Naive thymus-derived CD4-positive, alpha-beta T cell (primary cell): Measurements from ENCODE around the gene CMIP. TPM values are rescaled to one million over a fixed set of nuclear protein-coding genes. Genes with fewer than 3 reads are reported as not detected.
"Not testable (repeated sequence)": the region's sequence is repeated elsewhere in the genome, so short reads cannot be mapped to it uniquely, and the experiment has no call there.

ENCODE experiments used
- ATAC-seq: fragments of 150-1000 bp; cut with Tn5 transposase; 2 replicates; pipeline ENCODE4 v1.10.0; 2021; ENCODE audit warnings: mild to moderate bottlenecking, moderate library complexity
- CTCF ChIA-PET: fragments of 350-600 bp; sonication (Branson Sonifier 250); formaldehyde crosslinking; loops from one replicate; lab custom pipeline; 2021; ENCODE audit warnings: antibody characterized with exemption; lab: Charles Lee
- POLR2A ChIA-PET: fragments of 350-600 bp; sonication (Branson Sonifier 250); formaldehyde crosslinking; loops from one replicate; lab custom pipeline; 2021; ENCODE audit warnings: antibody characterized with exemption, inconsistent platforms; lab: Charles Lee
- DNase-seq, 9 donors: peaks; one replicate each; pipeline versions ENCODE4 v3.0.0 to v3.0.0-alpha.2; 2020 to 2022; ENCODE audit warnings: mixed read lengths in 1 of 9
- H3K27ac ChIP-seq: one replicate; pipeline ENCODE4 v1.7.0; 2013; ENCODE audit warnings: mild to moderate bottlenecking, low read depth, low read length, moderate library complexity
- H3K27me3 ChIP-seq, 2 donors: one replicate each; pipeline ENCODE4 v1.7.0; 2013; ENCODE audit warnings: low read length in 2 of 2, mild to moderate bottlenecking in 2 of 2, moderate library complexity in 2 of 2; ENCODE audit not compliant: control insufficient read depth in 2 of 2, insufficient read depth in 2 of 2
- H3K36me3 ChIP-seq, 3 experiments: 1 replicate in 2 of 3; 2 replicates in 1 of 3; pipeline ENCODE4 v1.7.0; 2013; ENCODE audit warnings: low read length in 3 of 3, mild to moderate bottlenecking in 3 of 3, moderate library complexity in 1 of 3; ENCODE audit not compliant: insufficient read depth in 3 of 3, control insufficient read depth in 2 of 3
- H3K4me1 ChIP-seq, 2 donors: one replicate each; pipeline ENCODE4 v1.7.0; 2013; ENCODE audit warnings: low read length in 2 of 2, mild to moderate bottlenecking in 2 of 2, moderate library complexity in 1 of 2; ENCODE audit not compliant: control insufficient read depth in 2 of 2, insufficient read depth in 2 of 2
- H3K4me3 ChIP-seq: 2 replicates; pipeline ENCODE4 v1.7.0; 2013; ENCODE audit warnings: mild to moderate bottlenecking, low read length
- H3K9me3 ChIP-seq, 3 experiments: 1 replicate in 2 of 3; 2 replicates in 1 of 3; pipeline ENCODE4 v1.7.0; 2013; ENCODE audit warnings: low read length in 3 of 3; ENCODE audit not compliant: control insufficient read depth in 2 of 3
- H3K27ac Mint-ChIP-seq, 9 donors: one replicate each; pipeline ENCODE4 v1.8.0; 2020 to 2022; ENCODE audit warnings: mixed read lengths in 9 of 9, mild to moderate bottlenecking in 8 of 9, moderate library complexity in 5 of 9, inconsistent platforms in 2 of 9
- H3K27me3 Mint-ChIP-seq, 5 donors: one replicate each; pipeline ENCODE4 v1.8.0; 2021 to 2022; ENCODE audit warnings: mixed read lengths in 5 of 5, mild to moderate bottlenecking in 1 of 5
- H3K36me3 Mint-ChIP-seq, 5 donors: one replicate each; pipeline ENCODE4 v1.8.0; 2020 to 2022; ENCODE audit warnings: mixed read lengths in 5 of 5, mild to moderate bottlenecking in 3 of 5, inconsistent platforms in 1 of 5
- H3K4me1 Mint-ChIP-seq, 7 donors: one replicate each; pipeline ENCODE4 v1.8.0; 2020 to 2022; ENCODE audit warnings: mixed read lengths in 7 of 7, mild to moderate bottlenecking in 3 of 7, inconsistent platforms in 1 of 7
- H3K4me3 Mint-ChIP-seq, 10 donors: one replicate each; pipeline ENCODE4 v1.8.0; 2020 to 2022; ENCODE audit warnings: mild to moderate bottlenecking in 10 of 10, mixed read lengths in 10 of 10, moderate library complexity in 6 of 10, inconsistent platforms in 2 of 10
- H3K9me3 Mint-ChIP-seq, 11 donors: one replicate each; pipeline ENCODE4 v1.8.0; 2020 to 2022; ENCODE audit warnings: mixed read lengths in 11 of 11, mild to moderate bottlenecking in 4 of 11, inconsistent platforms in 1 of 11, moderate library complexity in 1 of 11
- intact Hi-C, 2 donors: fragments of 100-400 bp; cut with micrococcal nuclease; formaldehyde crosslinking; loops; one replicate each; pipeline ENCODE4 v1.15.1; 2023
- polyA plus RNA-seq, 2 donors: library from polyadenylated mRNA; unstranded; fragments of 300-500 nt; fragmentation: Illumina TruSeq; gene quantifications; one replicate each; pipeline ENCODE4 v1.2.3, GENCODE V29; 2021
- total RNA-seq, 6 experiments: library from RNA in 5 of 6; stranded (reverse) in 5 of 6; gene quantifications; 1 replicate in 5 of 6; 2 replicates in 1 of 6; pipeline ENCODE4 v1.2.3 and lab custom pipeline; 2021 to 2026

The CMIP gene
- total and polyA plus RNA-seq, 7 experiments from 2014 or later: 0.66 to 75.4 (median 34.3) TPM

DNA sequence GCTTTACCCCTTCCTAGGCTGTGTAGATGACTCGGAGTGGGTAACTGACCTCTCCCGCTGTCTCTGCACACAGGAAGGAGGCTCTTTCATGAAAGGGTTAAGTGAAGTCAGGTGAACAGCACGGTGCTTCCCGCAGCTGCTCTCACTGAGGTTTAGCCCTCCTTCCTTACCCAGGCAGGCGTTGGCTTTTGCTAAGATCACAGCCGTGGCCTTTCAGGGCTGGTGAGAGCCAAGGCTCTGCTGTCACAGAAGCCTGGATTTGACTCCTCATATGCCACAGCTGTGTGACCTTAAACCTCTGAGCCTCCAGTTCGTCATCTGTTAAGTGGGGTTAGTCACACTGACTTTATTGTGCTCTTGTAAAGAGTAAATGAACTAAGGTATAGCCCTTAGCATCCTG lies 243.6 kb downstream of the CMIP start:
- Mint-ChIP-seq H3K27me3 (no peaks in the 10 kb centered on the region), H3K4me3 (peak overlapping the region in 3 of 10 donors; percentile 5 to 39 (median 33)), H3K36me3 (peaks cover 0 to 34% (median 5%) of the 10 kb centered on the region in 5 donors), H3K4me1 (peaks cover 4 to 35% (median 15%) of the 10 kb centered on the region in 7 donors), H3K27ac (peak overlapping the region in 4 of 9 donors; percentile 28 to 73 (median 44)), H3K9me3 (peaks cover 0 to 4% (median 0%) of the 10 kb centered on the region in 11 donors)
- intact Hi-C loops: no loop called here
- ATAC-seq (peak; percentile 34), DNase-seq (peak in 2 of 9 donors; percentile 8 to 30)
- Histone ChIP-seq H3K27me3 (no peaks in the 10 kb centered on the region), H3K4me1 (no peaks in the 10 kb centered on the region), H3K4me3 (no peak overlapping the region), H3K9me3 (no peaks in the 10 kb centered on the region), H3K27ac (no peak overlapping the region), H3K36me3 (peaks cover 2 to 26% (median 3%) of the 10 kb centered on the region in 3 experiments)
- POLR2A ChIA-PET: interaction anchor here (1.0 kb wide), 1 partner anchor 269 kb away, joined by 5 read pairs; no protein-coding TSS in a partner anchor
- CTCF ChIA-PET: no interaction called here

DNA sequence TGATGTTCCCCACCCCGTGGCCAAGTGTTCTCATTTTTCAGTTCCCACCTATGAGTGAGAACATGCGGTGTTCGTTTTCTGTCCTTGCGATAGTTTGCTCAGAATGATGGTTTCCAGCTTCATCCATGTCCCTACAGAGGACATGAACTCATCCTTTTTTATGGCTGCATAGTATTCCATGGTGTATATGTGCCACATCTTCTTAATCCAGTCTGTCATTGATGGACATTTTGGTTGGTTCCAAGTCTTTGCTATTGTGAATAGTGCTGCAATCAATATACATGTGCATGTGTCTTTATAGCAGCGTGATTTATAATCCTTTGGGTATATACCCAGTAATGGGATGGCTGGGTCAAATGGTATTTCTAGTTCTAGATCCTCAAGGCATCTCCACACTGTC lies 244.2 kb downstream of the CMIP start:
- H3K27me3 ChIP-seq, H3K4me1 ChIP-seq, H3K9me3 Mint-ChIP-seq, H3K27ac ChIP-seq, DNase-seq, H3K4me3 Mint-ChIP-seq, H3K4me3 ChIP-seq, H3K27me3 Mint-ChIP-seq, ATAC-seq, H3K9me3 ChIP-seq, CTCF ChIA-PET, intact Hi-C loops: not testable (repeated sequence)
- Mint-ChIP-seq H3K36me3 (peaks cover 0 to 35% (median 5%) of the 10 kb centered on the region in 5 donors), H3K4me1 (peaks cover 4 to 35% (median 15%) of the 10 kb centered on the region in 7 donors), H3K27ac (peak overlapping the region in 1 of 9 donors; percentile 45)
- H3K36me3 ChIP-seq: peaks cover 2 to 33% (median 5%) of the 10 kb centered on the region in 3 experiments
- POLR2A ChIA-PET: interaction anchor here (1.0 kb wide), 1 partner anchor 270 kb away, joined by 5 read pairs; no protein-coding TSS in a partner anchor

DNA sequence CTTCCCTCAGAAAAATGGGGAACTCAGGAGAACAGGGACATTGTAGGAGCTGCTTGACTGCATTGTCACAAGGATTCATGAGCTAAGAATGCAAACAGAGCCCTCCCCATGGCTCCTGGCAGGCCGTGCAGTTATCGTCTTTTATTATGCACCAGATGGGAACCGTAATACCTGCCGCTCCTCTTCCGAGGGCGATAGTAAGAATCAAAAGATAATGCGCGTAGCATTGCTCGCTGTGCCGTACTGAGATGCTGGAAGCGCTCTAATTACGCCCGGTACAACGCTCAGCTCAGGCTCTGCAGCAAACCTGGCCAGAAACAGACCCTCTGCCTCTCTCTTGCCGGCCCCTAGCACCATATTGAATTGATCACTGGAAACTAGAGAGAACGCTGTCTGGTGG lies 247.4 kb downstream of the CMIP start:
- ChIA-PET CTCF (interaction anchor here (1.6 kb wide), 1 partner anchor 70 kb away, joined by 3 read pairs; no protein-coding TSS in a partner anchor), POLR2A (no interaction called here)
- H3K27ac Mint-ChIP-seq: no peak overlapping the region
- peaks cover 0 to 4% (median 0%) of the 10 kb centered on the region in 11 donors for H3K9me3 Mint-ChIP-seq
- no peak for ATAC-seq
- Histone ChIP-seq H3K4me3 (no peak overlapping the region), H3K4me1 (no peaks in the 10 kb centered on the region), H3K27ac (no peak overlapping the region), H3K27me3 (no peaks in the 10 kb centered on the region), H3K9me3 (no peaks in the 10 kb centered on the region), H3K36me3 (peaks cover 2 to 60% (median 5%) of the 10 kb centered on the region in 3 experiments)
- no peak overlapping the region for H3K4me3 Mint-ChIP-seq
- H3K36me3 Mint-ChIP-seq: peaks cover 5 to 42% (median 12%) of the 10 kb centered on the region in 5 donors
- DNase-seq: no peak
- H3K27me3 Mint-ChIP-seq: no peaks in the 10 kb centered on the region
- intact Hi-C loops: no loop called here
- H3K4me1 Mint-ChIP-seq: peaks cover 3 to 30% (median 15%) of the 10 kb centered on the region in 7 donors

DNA sequence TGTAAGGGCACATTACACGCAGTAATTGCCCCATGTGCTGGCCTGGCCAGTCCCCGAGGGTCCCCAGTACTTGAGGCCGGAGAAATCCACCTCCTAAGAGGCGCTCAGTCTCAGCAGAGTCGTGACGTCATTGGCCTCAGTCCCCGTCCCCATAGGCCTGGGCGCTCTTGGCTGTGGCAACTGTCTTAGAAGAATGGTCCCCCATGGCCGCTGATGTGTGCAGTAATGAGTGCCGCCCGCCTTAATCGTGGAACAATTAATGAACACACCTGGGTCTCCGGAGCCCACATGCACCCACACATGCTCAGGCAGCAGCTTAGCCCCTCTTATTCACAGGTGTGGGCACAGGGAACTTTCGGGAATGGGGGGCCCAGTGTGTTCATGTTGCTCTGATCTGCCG lies 248.0 kb downstream of the CMIP start:
- peak overlapping the region in 1 of 9 donors; percentile 15 for H3K27ac Mint-ChIP-seq
- intact Hi-C loops: no loop called here
- CTCF ChIA-PET: no interaction called here
- H3K4me3 ChIP-seq: no peak overlapping the region
- peaks cover 0 to 4% (median 0%) of the 10 kb centered on the region in 11 donors for H3K9me3 Mint-ChIP-seq
- H3K4me3 Mint-ChIP-seq: no peak overlapping the region
- H3K27me3 ChIP-seq: no peaks in the 10 kb centered on the region
- no peaks in the 10 kb centered on the region for H3K9me3 ChIP-seq
- ATAC-seq: no peak
- peaks cover 5 to 41% (median 12%) of the 10 kb centered on the region in 5 donors for H3K36me3 Mint-ChIP-seq
- H3K36me3 ChIP-seq: peaks cover 2 to 66% (median 5%) of the 10 kb centered on the region in 3 experiments
- H3K27ac ChIP-seq: no peak overlapping the region
- H3K27me3 Mint-ChIP-seq: no peaks in the 10 kb centered on the region
- no peak for DNase-seq
- H3K4me1 ChIP-seq: no peaks in the 10 kb centered on the region
- peaks cover 0 to 30% (median 9%) of the 10 kb centered on the region in 7 donors for H3K4me1 Mint-ChIP-seq
- POLR2A ChIA-PET: no interaction called here

DNA sequence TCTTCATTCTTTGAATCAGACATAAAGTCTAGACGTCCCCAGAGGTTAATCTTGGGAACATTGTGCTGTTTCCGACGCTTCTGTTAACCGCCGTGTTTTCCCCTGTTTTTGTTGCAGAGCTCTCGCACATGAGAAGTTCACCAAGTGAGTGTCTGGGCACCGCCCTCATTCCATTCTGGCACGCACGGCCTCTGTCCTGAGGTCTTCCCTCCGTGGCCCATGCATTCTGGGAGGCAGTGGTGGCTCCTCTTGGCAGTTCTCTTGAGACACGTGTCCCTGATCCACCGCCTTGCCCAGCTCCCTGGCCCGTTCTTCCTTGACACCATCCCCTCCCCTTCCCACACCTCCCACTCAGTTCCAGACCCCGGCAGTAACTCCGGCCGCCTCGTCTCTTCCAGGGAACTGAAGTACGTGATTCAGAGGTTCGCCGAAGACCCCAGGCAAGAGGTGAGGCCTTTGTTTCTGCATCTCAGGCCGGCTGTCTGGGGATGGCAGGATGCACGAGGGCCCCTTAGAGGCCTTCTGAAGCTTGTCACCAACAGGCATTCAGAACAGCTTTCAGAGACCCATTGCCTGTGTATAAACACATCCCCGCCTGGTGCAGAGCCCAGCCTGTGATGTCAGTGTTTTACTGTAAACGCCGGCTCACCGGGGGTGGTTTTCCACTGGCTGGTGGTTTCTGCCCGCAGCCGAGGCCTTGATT lies 248.6 kb downstream of the CMIP start:
- ATAC-seq: no peak
- Histone ChIP-seq H3K9me3 (no peaks in the 10 kb centered on the region), H3K36me3 (peaks cover 5 to 65% (median 5%) of the 10 kb centered on the region in 3 experiments), H3K4me3 (no peak overlapping the region), H3K27ac (no peak overlapping the region), H3K27me3 (no peaks in the 10 kb centered on the region), H3K4me1 (no peaks in the 10 kb centered on the region)
- peak overlapping the region in 1 of 9 donors; percentile 15 for H3K27ac Mint-ChIP-seq
- peaks cover 0 to 4% (median 0%) of the 10 kb centered on the region in 11 donors for H3K9me3 Mint-ChIP-seq
- H3K4me1 Mint-ChIP-seq: peaks cover 0 to 25% (median 3%) of the 10 kb centered on the region in 7 donors
- no peak for DNase-seq
- POLR2A ChIA-PET: no interaction called here
- intact Hi-C loops: no loop called here
- H3K27me3 Mint-ChIP-seq: no peaks in the 10 kb centered on the region
- CTCF ChIA-PET: no interaction called here
- peaks cover 5 to 40% (median 12%) of the 10 kb centered on the region in 5 donors for H3K36me3 Mint-ChIP-seq
- H3K4me3 Mint-ChIP-seq: no peak overlapping the region

DNA sequence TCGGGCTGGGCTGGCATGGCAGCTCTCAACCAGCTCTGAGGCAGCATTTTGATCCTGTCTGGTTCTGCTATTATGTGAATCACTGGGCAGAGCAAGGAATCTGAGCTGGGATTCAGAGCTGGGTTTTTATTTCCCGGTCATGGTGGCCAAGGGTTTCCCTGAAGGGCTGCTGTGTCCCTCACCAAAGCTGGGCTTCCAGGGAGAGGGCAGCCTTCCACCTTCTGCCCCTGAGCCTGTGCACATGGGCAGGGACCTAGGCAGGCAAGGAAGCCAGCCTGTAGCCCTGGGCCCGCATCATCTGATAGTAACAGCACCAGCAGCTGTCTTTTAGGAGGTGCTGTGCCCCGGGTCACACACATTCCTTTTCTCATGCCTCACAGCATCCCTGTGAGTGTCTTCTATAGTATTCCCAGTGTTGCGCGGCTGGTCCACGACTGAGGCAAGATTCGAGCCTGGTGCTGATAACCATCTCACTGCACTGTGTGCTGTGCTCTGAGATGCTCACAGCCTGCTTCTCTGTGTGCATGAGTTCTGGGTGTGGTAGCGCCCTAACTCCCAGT lies 249.2 kb downstream of the CMIP start:
- peak overlapping the region in 4 of 9 donors; percentile 21 to 87 (median 38) for H3K27ac Mint-ChIP-seq
- Histone ChIP-seq H3K4me1 (no peaks in the 10 kb centered on the region), H3K4me3 (no peak overlapping the region), H3K36me3 (peaks cover 5 to 70% (median 7%) of the 10 kb centered on the region in 3 experiments), H3K27ac (no peak overlapping the region), H3K9me3 (no peaks in the 10 kb centered on the region), H3K27me3 (no peaks in the 10 kb centered on the region)
- DNase-seq: no peak
- no peak for ATAC-seq
- ChIA-PET CTCF (no interaction called here), POLR2A (no interaction called here)
- peaks cover 0 to 3% (median 0%) of the 10 kb centered on the region in 11 donors for H3K9me3 Mint-ChIP-seq
- no peak overlapping the region for H3K4me3 Mint-ChIP-seq
- intact Hi-C loops: no loop called here
- H3K36me3 Mint-ChIP-seq: peaks cover 5 to 36% (median 9%) of the 10 kb centered on the region in 5 donors
- H3K4me1 Mint-ChIP-seq: peaks cover 0 to 20% (median 2%) of the 10 kb centered on the region in 7 donors
- H3K27me3 Mint-ChIP-seq: no peaks in the 10 kb centered on the region
